Transverse colon (tissue), 3 donors: ENCODE data around the gene DENND2D.

Experiments used
- POLR2A ChIP-seq: fragments of 450-650 bp; IDR thresholded peaks from one replicate; pipeline ENCODE4 v1.6.1; 2016; ENCODE audit warnings: antibody characterized with exemption, mild to moderate bottlenecking, moderate library complexity
- TF ChIP-seq, protein P1 (sequence below), 5 experiments: fragments of 200-600 bp in 3 of 5; fragments of 450-650 bp in 2 of 5; sonication (generic) in 3 of 5; IDR thresholded peaks; 1 replicate in 2 of 5; 2 replicates in 3 of 5; pipeline ENCODE4 v1.5.1; 2016 to 2017; ENCODE audit warnings: antibody characterized with exemption in 5 of 5, inconsistent platforms in 3 of 5, mild to moderate bottlenecking in 2 of 5, moderate library complexity in 1 of 5

DNA sequence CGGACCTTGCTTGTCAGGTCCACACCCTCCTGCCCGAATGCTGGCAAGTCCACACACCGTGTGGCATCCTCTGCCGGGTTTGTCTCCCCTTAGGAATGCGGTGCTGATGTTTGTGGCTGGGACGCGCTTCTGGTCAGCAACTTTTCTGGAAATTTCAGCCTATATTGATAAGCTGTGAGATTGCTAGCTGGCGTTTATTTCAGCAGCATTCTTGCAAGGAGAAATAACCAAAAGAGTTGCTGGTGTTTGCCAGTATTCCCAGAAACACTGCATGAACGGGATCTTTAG lies 59.8 kb downstream of the DENND2D start:
- TF ChIP-seq POLR2A, result no peak
- TF ChIP-seq, protein P1, sequence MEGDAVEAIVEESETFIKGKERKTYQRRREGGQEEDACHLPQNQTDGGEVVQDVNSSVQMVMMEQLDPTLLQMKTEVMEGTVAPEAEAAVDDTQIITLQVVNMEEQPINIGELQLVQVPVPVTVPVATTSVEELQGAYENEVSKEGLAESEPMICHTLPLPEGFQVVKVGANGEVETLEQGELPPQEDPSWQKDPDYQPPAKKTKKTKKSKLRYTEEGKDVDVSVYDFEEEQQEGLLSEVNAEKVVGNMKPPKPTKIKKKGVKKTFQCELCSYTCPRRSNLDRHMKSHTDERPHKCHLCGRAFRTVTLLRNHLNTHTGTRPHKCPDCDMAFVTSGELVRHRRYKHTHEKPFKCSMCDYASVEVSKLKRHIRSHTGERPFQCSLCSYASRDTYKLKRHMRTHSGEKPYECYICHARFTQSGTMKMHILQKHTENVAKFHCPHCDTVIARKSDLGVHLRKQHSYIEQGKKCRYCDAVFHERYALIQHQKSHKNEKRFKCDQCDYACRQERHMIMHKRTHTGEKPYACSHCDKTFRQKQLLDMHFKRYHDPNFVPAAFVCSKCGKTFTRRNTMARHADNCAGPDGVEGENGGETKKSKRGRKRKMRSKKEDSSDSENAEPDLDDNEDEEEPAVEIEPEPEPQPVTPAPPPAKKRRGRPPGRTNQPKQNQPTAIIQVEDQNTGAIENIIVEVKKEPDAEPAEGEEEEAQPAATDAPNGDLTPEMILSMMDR (IDR thresholded peaks at IDR 0.05), result no peak
